HG03025 (cell line): Measurements from ENCODE around the gene OTX2.

Experiments used
- ATAC-seq: cut with Tn5 transposase; IDR thresholded peaks from one replicate; pipeline ENCODE4 v1.9.1; 2021; ENCODE audit warnings: mild to moderate bottlenecking, moderate library complexity; ENCODE audit not compliant: unreplicated experiment, low FRiP score

The OTX2 gene

GRCh38 chr14:56813143-56813551, 2.9 kb upstream of the OTX2 start:
- ATAC-seq: no peak

GRCh38 chr14:56812364-56813141, 2.3 kb upstream of the OTX2 start:
- ATAC-seq: no peak

- ATAC-seq: no peak
Measured at GRCh38 chr14:56811593-56812363, 1.5 kb upstream of the OTX2 start.

- ATAC-seq: no peak
Measured at GRCh38 chr14:56810836-56811592, 735 bp upstream of the OTX2 start.

- ATAC-seq: no peak
Measured at GRCh38 chr14:56809270-56810146, 771 bp downstream of the OTX2 start.

GRCh38 chr14:56808383-56809269, 1.7 kb downstream of the OTX2 start:
- ATAC-seq: no peak

- no peak for ATAC-seq
Measured at GRCh38 chr14:56808110-56808382, 2.2 kb downstream of the OTX2 start.

- ATAC-seq: no peak
Measured at GRCh38 chr14:56807386-56808109, 2.7 kb downstream of the OTX2 start.

GRCh38 chr14:56806760-56807159, 3.5 kb downstream of the OTX2 start:
- no peak for ATAC-seq

GRCh38 chr14:56805992-56806727, 4.1 kb downstream of the OTX2 start:
- no peak for ATAC-seq

- ATAC-seq: no peak
Measured at GRCh38 chr14:56805201-56805991, 4.9 kb downstream of the OTX2 start.

GRCh38 chr14:56803816-56804535, 6.3 kb downstream of the OTX2 start:
- no peak for ATAC-seq

GRCh38 chr14:56801920-56802319, 8.4 kb downstream of the OTX2 start:
- no peak for ATAC-seq

- no peak for ATAC-seq
Measured at GRCh38 chr14:56799343-56799645, 11.0 kb downstream of the OTX2 start.

- ATAC-seq: no peak
Measured at GRCh38 chr14:56798447-56799342, 11.6 kb downstream of the OTX2 start.
